ENCODE data around the gene SCCPDH. TPM values are rescaled to one million over a fixed set of nuclear protein-coding genes. Genes with fewer than 3 reads are reported as not detected.

SCCPDH gene
- polyA plus RNA-seq, 2 of the 4 experiments (the other 2 are of a cell fraction) = 49.3 to 59.8 TPM

GRCh38 chr1:246786606-246787238 is 62.5 kb downstream of the SCCPDH start:
- 89% methylated on average over 19 of the region's 19 CpGs for WGBS (ENCODE audit: missing lambda C conversion rate)
- CTCF ChIA-PET = no interaction called here

DNA sequence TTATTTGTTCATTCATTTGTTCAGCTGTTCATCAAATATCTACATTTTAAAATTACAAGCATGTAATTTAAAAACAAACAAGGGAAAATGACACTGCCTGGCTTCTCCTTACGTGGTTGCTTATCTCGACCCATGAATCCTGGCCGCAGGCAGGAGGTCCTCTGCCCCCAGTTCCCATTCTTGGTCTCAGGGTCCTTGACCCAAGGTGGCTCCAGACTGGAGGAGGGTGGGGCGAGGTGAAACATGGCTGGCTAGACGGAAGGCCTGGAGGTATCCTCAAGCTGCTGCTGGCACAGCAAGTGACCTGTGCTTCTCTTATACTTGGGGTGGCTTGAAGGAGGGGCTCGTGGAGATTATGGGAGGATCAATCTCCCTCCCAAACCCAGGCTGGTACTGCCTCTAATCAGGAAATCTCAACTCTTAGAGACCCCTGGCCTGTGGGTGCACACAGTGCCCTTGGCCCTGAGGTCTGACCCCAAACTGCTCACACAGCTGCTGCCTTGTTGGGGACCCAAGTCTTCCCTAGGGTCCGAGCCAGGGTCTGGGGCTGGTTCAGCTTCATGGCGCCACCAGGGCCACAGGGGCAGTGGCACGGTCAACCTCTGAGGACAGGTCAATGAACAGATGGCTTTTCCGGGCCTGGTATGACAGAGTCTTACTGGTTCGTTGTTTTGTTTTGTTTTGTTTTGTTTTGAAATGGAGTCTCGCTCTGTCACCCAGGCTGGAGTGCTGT is 63.7 kb downstream of the SCCPDH start:
- Histone ChIP-seq H3K4me1 (no peaks in the 10 kb centered on the region), H3K9me3 (no peaks in the 10 kb centered on the region), H3K4me2 (no peak overlapping the region), H3K4me3 (no peak overlapping the region), H3K27ac (no peak overlapping the region)
- DNase-seq (ENCODE audit: low read depth in 1 of 2, low spot score in 1 of 2) (no peak), ATAC-seq (no peak), FAIRE-seq (no peak)
- 79% methylated on average over 12 of the region's 12 CpGs for WGBS (ENCODE audit: missing lambda C conversion rate)
- ChIA-PET POLR2A (no interaction called here), CTCF (no interaction called here)
- TF ChIP-seq TFCP2L1 (CRISPR knock-in tag; IDR thresholded peaks at IDR 0.05) (no peak), RNF2 (IDR thresholded peaks at IDR 0.05; ENCODE audit: borderline replicate concordance, low read depth) (no peak), HEYL (CRISPR knock-in tag; IDR thresholded peaks at IDR 0.05) (no peak), HDAC2 (IDR thresholded peaks at IDR 0.05) (no peak), REST (IDR thresholded peaks at IDR 0.05) (no peak), POLR2AphosphoS2 (conservative IDR thresholded peaks at IDR 0.05; ENCODE audit: low read length) (no peak), ZNF302 (CRISPR knock-in tag; IDR thresholded peaks at IDR 0.05) (no peak), FOSL2 (IDR thresholded peaks at IDR 0.05) (no peak), FOSL2 (CRISPR knock-in tag; IDR thresholded peaks at IDR 0.05) (no peak), HOXB13 (CRISPR knock-in tag; IDR thresholded peaks at IDR 0.05; ENCODE audit: low read depth) (no peak), FOSB (CRISPR knock-in tag; IDR thresholded peaks at IDR 0.05) (no peak), CTCF (IDR thresholded peaks at IDR 0.05) (no peak), RFX5 (IDR thresholded peaks at IDR 0.05) (no peak), ZC3H11A (IDR thresholded peaks at IDR 0.05) (no peak), HOXB5 (CRISPR knock-in tag; IDR thresholded peaks at IDR 0.05) (no peak), RAD21 (conservative IDR thresholded peaks at IDR 0.05 in 1 of 2, IDR thresholded peaks at IDR 0.05 in 1 of 2) (no peak), JUN (IDR thresholded peaks at IDR 0.05) (no peak), MAZ (IDR thresholded peaks at IDR 0.05; ENCODE audit: borderline replicate concordance, low read depth, low read length) (no peak), KDM5A (IDR thresholded peaks at IDR 0.05) (no peak)
- TF ChIP-seq, protein P1, sequence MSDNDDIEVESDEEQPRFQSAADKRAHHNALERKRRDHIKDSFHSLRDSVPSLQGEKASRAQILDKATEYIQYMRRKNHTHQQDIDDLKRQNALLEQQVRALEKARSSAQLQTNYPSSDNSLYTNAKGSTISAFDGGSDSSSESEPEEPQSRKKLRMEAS (IDR thresholded peaks at IDR 0.05) = no peak

More at GRCh38 chr1:246786606-246787238, 62.5 kb downstream of the SCCPDH start:
- no peak overlapping the region for H3K27ac ChIP-seq
- H3K4me3 ChIP-seq = no peak overlapping the region
- H3K4me2 ChIP-seq = no peak overlapping the region
- ATAC-seq = no peak
- H3K9me3 ChIP-seq = no peaks in the 10 kb centered on the region
- no peaks in the 10 kb centered on the region for H3K4me1 ChIP-seq
- no peak for DNase-seq (ENCODE audit: low read depth in 1 of 2, low spot score in 1 of 2)
- POLR2A ChIA-PET = no interaction called here
- FAIRE-seq = no peak
- no peak for TF ChIP-seq JUN (IDR thresholded peaks at IDR 0.05)

Data from A549 (cell line).